Measurements from ENCODE around the gene TLCD3A. TPM values are rescaled to one million over a fixed set of nuclear protein-coding genes. Genes with fewer than 3 reads are reported as not detected.

TLCD3A gene
- total and polyA plus RNA-seq, 9 of the 15 experiments (the other 6 are each of a cell fraction or from before 2014, with no cell fraction given), result 1.3 to 13.5 (median 7.3) TPM

DNA sequence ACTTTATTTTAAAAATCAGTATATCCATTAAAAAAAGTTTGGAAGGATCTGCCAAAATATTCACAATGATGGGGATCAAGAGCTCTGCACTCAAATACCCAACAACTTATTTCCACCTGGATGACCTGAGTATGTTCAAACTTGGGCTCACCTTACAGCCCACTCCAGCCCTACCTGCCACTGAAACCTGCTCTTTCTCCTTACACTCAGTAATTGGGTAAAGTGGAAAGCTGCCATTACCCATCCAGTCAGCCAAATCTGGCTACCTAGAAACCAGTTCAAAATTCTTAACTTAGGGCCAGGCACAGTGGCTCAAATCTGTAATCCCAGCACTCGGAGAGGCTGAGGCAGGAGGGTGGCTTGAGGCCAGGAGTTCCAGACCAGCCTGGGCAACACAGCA, 27.4 kb upstream of the TLCD3A start:
- BruUV-seq (replicated peaks), result no TSS peak
- no peaks in the 10 kb centered on the region for H3K9me3 ChIP-seq (replicated peaks; ENCODE audit: control insufficient read depth, insufficient read depth, low read depth, low read length)
- FAIRE-seq (no peak), DNase-seq (ENCODE audit: extremely low read depth in 1 of 4, low spot score in 3 of 4) (no peak), ATAC-seq (no peak)
- no CpG with 5 or more reads among the region's 1 CpG for WGBS (ENCODE audit: insufficient coverage, low coverage, missing lambda C conversion rate)
- H3K36me3 ChIP-seq (ENCODE audit: control insufficient read depth, insufficient read depth, low read length), result peaks cover 17% of the 10 kb centered on the region; the same call in 2 of the 3 replicates
- in situ Hi-C loops (cut with MboI), result no loop called here
- no peak for TF ChIP-seq POLR2G (IDR thresholded peaks at IDR 0.05; ENCODE audit: low read depth, low read length)
- TF ChIP-seq CBFB (CRISPR knock-in tag; IDR thresholded peaks at IDR 0.05), result no peak
- H2AFZ ChIP-seq (ENCODE audit: low read depth, low read length), result no peak overlapping the region
- intact Hi-C loops (cut with micrococcal nuclease), result no loop called here
- no peaks in the 10 kb centered on the region; the same call in 2 of the 3 replicates for H3K79me2 ChIP-seq (ENCODE audit: control insufficient read depth, insufficient read depth, low read length)
- H3K27ac ChIP-seq (ENCODE audit: extremely low read depth, low read depth, low read length), result no peak overlapping the region
- H3K9ac ChIP-seq (ENCODE audit: insufficient read depth in 1 of 2, low read depth in 2 of 2, low read length in 2 of 2), result no peak overlapping the region
- H4K20me1 ChIP-seq (replicated peaks; ENCODE audit: control insufficient read depth, insufficient read depth, low read length), result no peaks in the 10 kb centered on the region
- ChIA-PET CTCF (ENCODE audit: low intra/inter-chr PET ratio) (no interaction called here), POLR2A (interaction anchor here (0.9 to 1.1 kb wide), 3 partner anchors 31 to 293 kb away, joined by 3 read pairs; no protein-coding TSS in a partner anchor)
- no peaks in the 10 kb centered on the region for H3K4me1 ChIP-seq (replicated peaks in 1 of 2; ENCODE audit: control insufficient read depth in 2 of 2, insufficient read depth in 2 of 2, low read length in 2 of 2)
- H3K27me3 ChIP-seq (ENCODE audit: control insufficient read depth in 2 of 2, insufficient read depth in 2 of 2, low read length in 2 of 2), result no peaks in the 10 kb centered on the region
- H3K9me1 ChIP-seq (ENCODE audit: control insufficient read depth, insufficient read depth, low read length), result no peaks in the 10 kb centered on the region
- H3K4me3 ChIP-seq, result no peak overlapping the region
- H3K4me2 ChIP-seq (ENCODE audit: insufficient read depth, low read length), result no peak overlapping the region

DNA sequence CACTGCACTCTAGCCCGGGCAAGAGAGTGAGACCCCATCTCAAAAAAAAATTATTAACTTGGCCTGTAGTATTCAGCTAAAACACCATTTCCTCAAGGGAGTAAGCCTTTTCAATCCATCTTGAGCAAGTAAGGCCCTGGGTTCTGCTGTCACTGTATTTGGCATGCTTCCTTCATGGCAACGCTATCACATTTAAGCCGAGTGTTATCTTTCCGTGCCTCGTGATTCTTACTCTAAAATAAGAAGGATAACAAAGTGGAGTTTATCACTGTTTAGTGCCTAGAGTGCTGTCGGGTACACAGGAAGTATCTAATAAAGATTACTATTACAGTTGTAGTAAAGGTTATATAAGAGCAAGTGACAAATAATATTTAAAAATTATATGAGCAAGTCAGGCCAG, 26.5 kb upstream of the TLCD3A start:
- DNase-seq (ENCODE audit: extremely low read depth in 1 of 4, low spot score in 3 of 4), result no peak
- FAIRE-seq, result no peak
- Histone ChIP-seq H3K4me2 (ENCODE audit: insufficient read depth, low read length) (no peak overlapping the region), H3K4me3 (no peak overlapping the region), H3K4me1 (replicated peaks in 1 of 2; ENCODE audit: control insufficient read depth in 2 of 2, insufficient read depth in 2 of 2, low read length in 2 of 2) (no peaks in the 10 kb centered on the region), H3K27me3 (ENCODE audit: control insufficient read depth in 2 of 2, insufficient read depth in 2 of 2, low read length in 2 of 2) (no peaks in the 10 kb centered on the region), H4K20me1 (replicated peaks; ENCODE audit: control insufficient read depth, insufficient read depth, low read length) (no peaks in the 10 kb centered on the region), H3K27ac (ENCODE audit: extremely low read depth, low read depth, low read length) (no peak overlapping the region), H3K9me1 (ENCODE audit: control insufficient read depth, insufficient read depth, low read length) (no peaks in the 10 kb centered on the region), H3K9ac (ENCODE audit: insufficient read depth in 1 of 2, low read depth in 2 of 2, low read length in 2 of 2) (no peak overlapping the region), H3K9me3 (replicated peaks; ENCODE audit: control insufficient read depth, insufficient read depth, low read depth, low read length) (no peaks in the 10 kb centered on the region), H2AFZ (ENCODE audit: low read depth, low read length) (no peak overlapping the region), H3K79me2 (ENCODE audit: control insufficient read depth, insufficient read depth, low read length) (no peaks in the 10 kb centered on the region; the same call in 2 of the 3 replicates), H3K36me3 (ENCODE audit: control insufficient read depth, insufficient read depth, low read length) (peaks cover 21% of the 10 kb centered on the region; the same call in 2 of the 3 replicates)
- POLR2A ChIA-PET, result no interaction called here
- no TSS peak for BruUV-seq (replicated peaks)
- intact Hi-C loops (cut with micrococcal nuclease) (no loop called here), in situ Hi-C loops (cut with MboI) (no loop called here)
- no peak for ATAC-seq
- CTCF ChIA-PET (ENCODE audit: low intra/inter-chr PET ratio), result interaction anchor here (0.9 kb wide), 1 partner anchor 294 kb away, joined by 3 read pairs; no protein-coding TSS in a partner anchor
- TF ChIP-seq MED1 (CRISPR knock-in tag; IDR thresholded peaks at IDR 0.05; ENCODE audit: borderline replicate concordance) (no peak), ZNF668 (CRISPR knock-in tag; IDR thresholded peaks at IDR 0.05) (no peak), FOXJ2 (tag; IDR thresholded peaks at IDR 0.05) (0 out of 2 replicates have a peak, but pooled peaks have one; percentile 38), PHB (CRISPR knock-in tag; IDR thresholded peaks at IDR 0.05) (no peak), NR2C2 (CRISPR knock-in tag; IDR thresholded peaks at IDR 0.05) (no peak), NR2C2 (tag; IDR thresholded peaks at IDR 0.05) (no peak)
- 61% methylated on average over 6 of the region's 6 CpGs for WGBS (ENCODE audit: insufficient coverage, low coverage, missing lambda C conversion rate)

All from K562 (cell line).